HG03045 (cell line): ENCODE data around the gene ARMC6.

Experiments
- ATAC-seq: cut with Tn5 transposase; IDR thresholded peaks from one replicate; pipeline ENCODE4 v1.9.1; 2021; ENCODE audit warnings: mild to moderate bottlenecking, moderate library complexity; ENCODE audit not compliant: unreplicated experiment

Gene ARMC6

GRCh38 chr19:19054315-19054938, 21.0 kb downstream of the ARMC6 start:
- ATAC-seq: no peak

- ATAC-seq: no peak
These were observed 21.6 kb downstream of the ARMC6 start for GRCh38 chr19:19054939-19055440.

DNA sequence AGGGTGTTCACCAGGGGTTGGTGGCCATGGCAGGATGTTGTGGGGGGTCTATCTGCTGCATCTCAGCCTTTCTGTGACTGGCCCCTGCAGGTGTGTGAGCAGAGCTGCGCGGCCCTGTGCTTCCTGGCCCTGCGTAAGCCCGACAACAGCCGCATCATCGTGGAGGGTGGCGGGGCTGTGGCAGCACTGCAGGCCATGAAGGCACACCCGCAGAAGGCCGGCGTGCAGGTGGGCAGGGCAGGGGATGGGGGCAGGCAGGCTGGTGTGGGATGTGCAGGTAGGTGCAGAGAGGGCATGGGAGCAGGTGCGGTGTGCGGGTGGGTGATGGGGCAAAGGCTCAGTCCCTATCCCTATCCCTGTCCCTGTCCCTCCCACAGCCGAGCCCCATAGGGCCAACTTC, 22.3 kb downstream of the ARMC6 start:
- no peak for ATAC-seq

DNA sequence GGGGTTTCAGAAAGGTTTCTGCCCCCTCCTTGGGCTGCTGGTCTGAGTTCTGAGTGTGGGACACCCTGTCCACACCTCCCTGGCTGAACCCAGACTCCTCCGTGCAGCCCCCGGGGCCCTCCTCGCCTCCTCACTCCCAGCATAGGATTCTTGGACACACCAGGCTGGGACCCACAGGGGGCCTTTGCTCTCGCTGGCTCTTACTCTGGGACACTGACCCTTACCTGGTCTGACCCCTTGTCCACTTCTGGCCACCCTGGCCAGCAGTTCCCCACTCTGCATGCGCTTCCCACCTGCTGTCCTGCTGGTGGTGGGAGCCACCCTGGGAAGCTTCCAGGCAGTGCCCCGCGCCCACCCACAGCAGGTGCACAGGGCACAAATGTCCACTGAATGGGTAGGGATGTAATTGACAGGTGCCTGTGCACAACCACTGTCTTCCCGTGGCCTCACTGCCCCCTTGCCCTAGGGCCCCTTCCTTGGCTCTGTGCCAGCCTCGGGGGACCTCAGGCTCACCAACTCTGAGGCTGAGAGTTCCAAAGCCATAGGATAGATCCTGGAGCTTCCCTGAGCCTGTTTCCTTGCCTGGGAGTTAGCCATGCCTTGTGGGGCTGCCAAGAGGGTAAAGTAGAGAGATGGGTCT, 23.4 kb downstream of the ARMC6 start:
- no peak for ATAC-seq

DNA sequence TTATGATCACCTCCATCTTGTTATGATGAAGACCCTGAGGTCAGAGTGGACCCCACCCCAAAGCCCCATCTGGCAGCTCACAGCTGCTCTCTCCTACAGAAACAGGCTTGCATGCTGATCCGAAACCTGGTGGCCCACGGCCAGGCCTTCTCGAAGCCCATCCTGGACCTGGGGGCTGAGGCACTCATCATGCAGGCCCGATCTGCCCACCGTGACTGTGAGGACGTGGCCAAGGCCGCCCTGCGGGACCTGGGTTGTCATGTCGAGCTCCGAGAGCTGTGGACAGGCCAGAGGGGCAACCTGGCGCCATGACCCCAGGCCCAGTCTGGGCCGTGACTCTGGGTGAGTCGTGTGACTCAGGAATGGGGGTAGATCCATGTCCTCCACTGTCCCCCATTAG, 23.9 kb downstream of the ARMC6 start:
- no peak for ATAC-seq

DNA sequence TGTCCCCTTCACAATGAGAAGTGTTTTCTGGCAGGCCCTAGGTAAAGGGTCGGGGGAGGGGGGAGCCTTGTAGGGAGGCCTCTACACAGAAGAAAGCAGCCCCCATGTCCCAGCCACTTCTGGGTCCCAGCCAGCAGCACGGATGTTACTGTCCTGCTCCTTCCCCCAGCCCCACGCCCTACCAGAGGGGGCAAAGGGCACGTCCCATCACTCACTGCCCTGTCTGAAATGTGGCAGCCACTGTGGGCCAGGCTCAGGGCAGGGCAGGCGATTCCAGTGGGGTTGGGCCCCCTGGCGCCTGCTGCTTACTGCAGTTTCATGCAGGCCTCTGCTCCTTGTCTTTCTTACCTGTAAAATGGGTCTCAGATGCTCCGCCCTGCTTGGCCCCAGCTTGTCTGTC, 24.3 kb downstream of the ARMC6 start:
- ATAC-seq: no peak

GRCh38 chr19:19059018-19059836, 25.8 kb downstream of the ARMC6 start:
- no peak for ATAC-seq

- ATAC-seq: no peak
These were observed 26.6 kb downstream of the ARMC6 start for GRCh38 chr19:19059837-19060611.

- no peak for ATAC-seq
These were observed 28.1 kb downstream of the ARMC6 start for GRCh38 chr19:19061506-19061905.

- no peak for ATAC-seq
These were observed 29.2 kb downstream of the ARMC6 start for GRCh38 chr19:19062454-19063182.

DNA sequence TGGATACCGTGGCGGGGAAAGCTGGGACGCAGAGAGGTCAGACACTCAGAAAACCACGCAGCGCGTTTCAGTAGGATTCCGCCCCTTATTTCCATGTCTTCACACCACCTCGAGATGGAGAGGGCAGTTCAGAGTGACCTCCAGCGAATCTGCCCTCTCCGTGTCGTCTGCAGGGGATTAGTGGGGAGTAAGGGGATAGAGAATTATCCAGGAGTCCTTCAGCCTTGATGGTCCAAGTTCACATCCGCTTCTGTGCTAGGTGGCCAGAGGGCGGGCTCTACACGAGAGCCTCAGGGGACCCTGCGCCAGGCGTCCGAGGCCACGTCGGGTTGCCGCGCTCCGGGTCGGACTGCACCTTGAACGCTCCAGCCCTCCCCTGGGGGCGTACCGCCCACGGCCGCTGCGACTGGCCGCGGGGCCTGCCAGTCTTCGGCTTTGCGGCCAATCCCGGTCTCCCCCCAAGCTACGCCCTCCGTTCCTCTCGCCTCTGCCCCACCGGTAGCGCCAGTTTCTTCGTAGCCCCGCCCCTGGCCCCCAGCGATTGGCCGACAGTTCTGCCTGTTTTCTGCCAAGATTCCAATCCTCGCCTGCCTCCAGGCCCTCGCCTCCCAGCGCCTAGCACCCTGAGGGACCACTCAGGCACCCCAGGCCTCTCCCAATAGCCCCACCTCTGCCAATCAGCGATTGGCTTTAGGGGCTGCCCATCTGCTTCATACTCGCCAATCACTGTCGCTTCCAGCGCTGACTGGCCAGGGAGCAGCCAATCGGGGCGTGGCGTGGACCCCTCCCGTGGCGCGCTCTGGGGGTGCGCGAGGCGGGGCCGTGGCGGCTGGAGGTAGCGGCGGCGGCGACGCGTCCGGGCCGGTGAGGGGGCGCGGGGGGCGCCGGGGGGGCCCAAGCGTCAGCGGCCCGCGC, 30.0 kb downstream of the ARMC6 start, which contains the start of gene SLC25A42:
TSS of gene SLC25A42 (plus strand) at position 812 of the 915 bp plus-strand sequence. CDS start 32,131 bp downstream, outside the sequence.
- peak; percentile 95 for ATAC-seq

DNA sequence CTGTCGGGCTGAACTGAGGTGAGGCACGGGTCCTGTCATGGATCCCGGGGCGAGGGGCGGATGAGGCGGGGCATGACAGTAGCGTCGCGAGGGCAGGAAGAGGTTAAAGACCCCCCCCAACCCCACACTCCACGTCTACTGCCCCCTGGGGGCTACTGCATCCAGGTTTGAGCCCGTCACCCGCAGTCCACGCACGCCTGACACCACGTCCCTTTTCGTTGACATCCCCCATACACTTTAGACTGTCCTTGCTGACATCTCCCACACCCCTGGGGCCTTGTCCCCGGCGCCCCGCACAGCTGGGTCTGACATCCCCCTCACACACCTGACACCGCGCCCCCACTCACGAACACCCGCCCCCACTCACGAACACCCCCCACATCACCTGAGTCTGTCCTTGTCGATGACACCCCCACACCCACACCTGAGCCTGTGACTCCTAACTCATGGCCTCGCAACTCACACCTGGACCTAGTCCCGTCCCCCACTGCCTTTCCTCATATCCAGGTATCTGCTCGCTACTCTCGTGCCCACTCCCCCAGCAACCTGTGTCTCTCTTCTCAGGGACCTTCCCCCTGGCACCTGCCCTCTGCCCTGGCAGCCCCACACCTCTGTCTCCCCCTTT, 30.8 kb downstream of the ARMC6 start:
- ATAC-seq: peak; percentile 2

DNA sequence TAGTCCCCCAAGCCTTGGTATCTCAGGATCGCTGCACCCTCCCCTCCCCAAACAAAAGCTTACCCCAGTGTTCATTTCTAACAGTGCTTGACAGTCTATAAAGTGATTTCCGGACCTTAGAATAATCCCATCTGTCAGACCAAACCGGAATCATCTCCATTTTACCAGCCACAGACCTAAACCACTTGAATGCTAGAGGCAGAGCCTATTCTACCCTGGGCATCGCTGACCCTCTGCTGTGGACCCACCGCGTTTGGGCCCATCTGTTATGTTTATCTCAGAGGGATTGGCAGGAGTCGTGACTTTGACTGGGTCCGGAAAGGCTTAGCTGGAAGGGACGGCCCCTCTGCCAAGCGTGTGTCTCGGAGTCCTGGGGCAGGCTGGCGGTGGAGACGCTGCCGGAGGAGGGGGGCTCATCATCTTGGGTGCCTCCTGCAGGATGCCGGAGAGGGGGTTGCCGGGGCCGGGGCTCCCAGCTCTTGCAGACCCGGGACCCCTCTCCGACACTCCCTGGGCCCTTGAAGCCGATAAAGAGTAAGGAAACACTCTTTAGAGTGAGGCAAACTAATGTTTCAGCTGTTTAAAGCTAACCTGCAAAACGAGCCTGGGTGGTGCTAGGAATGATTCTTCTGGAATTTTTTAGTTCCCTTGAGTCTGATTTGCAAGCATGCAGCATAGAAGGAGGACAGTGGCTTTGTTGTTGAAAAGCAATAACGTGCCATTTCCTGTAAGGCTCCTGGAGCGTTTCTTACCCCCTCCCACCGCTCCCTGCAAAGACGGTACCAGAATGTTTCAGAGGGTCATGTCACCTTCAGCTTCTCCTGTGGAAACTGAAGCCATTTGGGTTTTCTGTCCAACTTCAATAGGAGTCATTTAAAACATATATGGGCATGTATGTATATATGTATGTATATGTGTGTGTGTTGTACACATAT, 31.7 kb downstream of the ARMC6 start:
- no peak for ATAC-seq

GRCh38 chr19:19067276-19068072, 34.1 kb downstream of the ARMC6 start:
- ATAC-seq: no peak

DNA sequence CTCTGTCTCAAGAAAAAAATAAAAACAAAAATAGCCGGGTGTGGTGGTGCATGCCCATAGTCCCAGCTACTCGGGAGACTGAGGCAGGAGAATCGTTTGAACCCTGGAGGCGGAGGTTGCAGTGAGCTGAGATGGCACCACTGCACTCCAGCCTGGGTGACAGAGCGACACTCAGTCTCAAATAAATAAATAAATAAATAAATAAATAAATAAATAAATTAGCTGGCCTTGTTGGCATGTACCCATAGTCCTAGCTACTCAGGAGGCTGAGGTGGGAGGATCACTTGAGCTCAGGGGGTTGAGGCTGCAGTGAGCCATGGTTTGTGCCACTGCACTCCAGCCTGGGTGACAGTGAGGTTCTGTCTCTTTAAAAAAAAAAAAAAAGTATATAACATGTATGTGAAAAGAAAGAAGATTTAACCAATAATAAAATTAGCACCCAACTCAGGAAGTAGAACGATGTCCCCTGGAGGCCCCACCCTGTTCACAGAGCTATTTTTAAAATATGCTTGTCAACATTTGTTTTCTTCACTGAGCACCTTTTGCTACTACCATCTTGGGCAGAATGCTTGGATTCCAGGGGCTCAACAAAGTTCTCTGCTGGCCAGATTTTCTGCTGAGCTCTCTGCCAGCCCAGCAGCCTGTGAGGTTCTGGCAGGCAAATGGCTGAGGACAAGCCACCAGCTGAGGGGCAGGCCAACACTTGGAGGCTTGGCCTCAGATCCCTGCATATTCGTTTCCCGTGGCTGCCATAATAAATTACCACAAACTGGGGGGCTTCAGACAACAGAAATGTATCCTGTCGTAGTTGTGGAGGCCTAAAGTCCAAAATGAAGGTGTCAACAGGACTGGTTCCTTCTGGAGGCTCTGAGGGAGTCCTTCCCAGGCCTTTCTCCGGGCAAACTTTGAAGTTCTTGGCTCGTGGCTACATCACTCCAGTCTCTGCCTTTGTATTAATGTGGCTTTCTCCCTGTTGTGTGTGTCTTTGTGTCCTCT, 35.6 kb downstream of the ARMC6 start:
- ATAC-seq: no peak

DNA sequence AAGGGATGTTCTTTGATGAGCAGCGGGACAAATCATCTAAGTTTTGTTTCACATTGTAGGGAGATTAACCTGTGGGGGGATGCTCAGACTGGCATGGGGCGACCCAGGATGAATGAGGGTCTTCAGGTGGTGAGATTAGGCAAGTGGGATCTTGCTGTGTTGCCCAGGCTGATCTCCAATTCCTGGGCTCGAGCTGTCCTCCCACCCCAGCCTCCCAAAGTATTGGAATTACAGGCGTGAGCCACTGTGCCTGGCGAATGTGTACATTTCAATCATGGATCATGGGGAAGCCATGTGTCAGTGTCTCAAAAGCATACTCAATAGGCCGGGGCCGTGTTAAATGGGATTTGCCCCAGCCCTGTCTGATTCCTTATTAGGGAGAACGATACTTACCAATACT, 38.5 kb downstream of the ARMC6 start:
- no peak for ATAC-seq
